ENCODE data around the gene SRPRA.
A peak's percentile ranks its signal among the peaks of the same experiment; 100 is the strongest.
"Not testable (repeated sequence)": the region's sequence is repeated elsewhere in the genome, so short reads cannot be mapped to it uniquely, and the experiment has no call there.

SRPRA gene

DNA sequence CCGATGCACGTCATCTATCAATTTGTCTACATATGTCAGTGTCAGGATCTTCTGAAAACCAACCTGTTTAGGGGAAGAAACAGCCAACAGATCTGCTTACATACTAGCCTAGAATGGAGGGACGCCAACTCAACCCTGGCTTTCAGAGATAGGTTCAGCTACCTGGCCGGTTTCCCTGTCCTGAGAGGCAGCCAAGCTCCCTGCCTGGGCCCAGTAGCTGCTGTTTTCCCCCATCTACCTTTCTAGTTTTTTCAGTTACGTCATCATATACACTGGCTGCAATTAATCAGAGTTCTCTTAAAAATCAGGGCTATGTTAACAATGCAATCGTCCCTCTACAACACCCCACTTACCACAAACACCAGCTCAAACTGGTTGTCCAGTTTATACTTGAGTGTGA lies 1.0 kb downstream of the SRPRA start:
- H3K4me3 Mint-ChIP-seq, result peak overlapping the region; percentile 94
- no peaks in the 10 kb centered on the region for H3K9me3 Mint-ChIP-seq
- H3K4me1 Mint-ChIP-seq (ENCODE audit: low read depth), result peaks cover 38% of the 10 kb centered on the region
- peaks cover 66% of the 10 kb centered on the region for H3K36me3 Mint-ChIP-seq (ENCODE audit: low read depth)
- H3K27ac Mint-ChIP-seq, result peak overlapping the region; percentile 97
- no peaks in the 10 kb centered on the region for H3K27me3 Mint-ChIP-seq

DNA sequence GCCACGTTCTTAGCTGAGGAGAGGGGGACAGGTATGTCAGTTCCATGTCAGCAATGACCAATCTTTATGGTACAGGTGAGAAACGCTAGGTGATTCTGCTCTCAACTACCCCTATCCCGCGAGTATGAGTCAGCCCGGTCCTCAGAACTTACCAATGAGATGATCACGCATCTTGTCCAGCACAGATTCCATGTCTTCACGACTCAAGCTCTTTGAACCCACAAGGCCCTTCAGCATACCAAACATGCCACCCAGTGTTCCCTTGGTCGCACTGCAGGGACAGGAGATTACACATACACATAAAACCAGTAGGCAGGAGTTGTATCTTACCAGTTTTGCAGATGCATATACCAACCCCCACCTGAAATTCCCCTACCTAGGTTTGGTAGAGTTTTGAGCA lies 2.9 kb downstream of the SRPRA start:
- no peak overlapping the region for H3K4me3 Mint-ChIP-seq
- peak overlapping the region; percentile 15 for H3K27ac Mint-ChIP-seq
- no peaks in the 10 kb centered on the region for H3K27me3 Mint-ChIP-seq
- H3K36me3 Mint-ChIP-seq (ENCODE audit: low read depth), result peaks cover 71% of the 10 kb centered on the region
- H3K4me1 Mint-ChIP-seq (ENCODE audit: low read depth), result peaks cover 34% of the 10 kb centered on the region
- H3K9me3 Mint-ChIP-seq, result no peaks in the 10 kb centered on the region

DNA sequence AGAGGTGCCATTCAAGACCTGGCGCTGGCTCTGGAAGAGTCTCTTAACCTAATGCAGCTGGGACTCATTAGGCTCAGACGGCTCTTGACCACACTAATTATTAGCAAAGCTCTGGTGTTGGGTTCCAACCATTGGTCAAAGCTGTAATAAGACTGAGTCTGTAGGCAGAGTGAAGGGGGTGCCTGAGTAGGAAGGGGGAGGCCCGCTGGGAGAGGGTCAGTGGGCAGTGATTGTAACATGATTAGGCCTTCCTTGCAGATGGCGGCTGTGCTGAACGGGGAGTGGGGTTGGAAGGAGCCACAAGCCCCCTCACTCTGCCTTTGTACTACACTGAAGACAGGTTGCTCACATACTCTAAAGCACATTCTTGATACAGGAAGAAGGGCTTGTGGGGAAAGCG lies 5.2 kb downstream of the SRPRA start:
- peaks cover 17% of the 10 kb centered on the region for H3K4me1 Mint-ChIP-seq (ENCODE audit: low read depth)
- no peak overlapping the region for H3K27ac Mint-ChIP-seq
- no peaks in the 10 kb centered on the region for H3K27me3 Mint-ChIP-seq
- no peak overlapping the region for H3K4me3 Mint-ChIP-seq
- H3K36me3 Mint-ChIP-seq (ENCODE audit: low read depth), result peaks cover 83% of the 10 kb centered on the region
- no peaks in the 10 kb centered on the region for H3K9me3 Mint-ChIP-seq

DNA sequence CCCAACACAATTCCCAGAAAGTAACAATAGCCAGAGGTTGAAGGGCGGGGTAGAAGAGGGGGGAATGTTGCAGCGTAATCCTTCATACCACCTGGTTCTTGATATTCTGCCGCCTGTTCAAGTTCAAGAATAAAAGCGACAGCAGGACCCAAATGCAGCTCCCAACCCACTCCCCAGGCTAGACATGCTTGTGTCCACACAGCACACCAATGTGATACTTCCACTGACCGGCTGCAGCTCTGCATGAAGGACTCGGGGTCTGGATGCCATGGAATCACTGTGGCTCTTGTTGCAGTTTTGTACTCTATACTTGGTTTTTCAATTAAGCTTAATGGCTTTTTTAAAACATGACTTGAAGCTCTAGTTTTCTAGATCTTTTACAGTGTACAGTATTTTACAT lies 6.5 kb downstream of the SRPRA start:
- H3K27ac Mint-ChIP-seq, result no peak overlapping the region
- peaks cover 77% of the 10 kb centered on the region for H3K36me3 Mint-ChIP-seq (ENCODE audit: low read depth)

DNA sequence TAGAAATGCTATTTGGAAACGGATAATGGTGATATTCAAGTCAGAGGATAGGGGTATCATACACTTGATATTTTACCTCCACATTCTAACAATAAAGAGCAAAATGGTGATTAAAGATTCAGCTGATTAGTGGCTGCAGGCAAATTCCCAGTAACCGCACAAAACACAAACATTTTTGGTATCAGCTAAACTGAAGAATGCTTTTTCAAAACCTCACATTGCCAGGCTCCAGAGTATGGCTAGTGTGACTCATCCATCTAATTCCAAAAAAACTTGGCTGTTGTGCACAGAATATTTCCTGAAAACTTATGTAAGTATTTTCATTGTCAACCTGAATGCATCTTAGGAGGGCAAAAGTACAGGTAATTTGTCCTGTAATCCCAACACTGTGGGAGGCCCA lies 10.9 kb downstream of the SRPRA start:
- Mint-ChIP-seq H3K9me3 (no peaks in the 10 kb centered on the region), H3K36me3 (ENCODE audit: low read depth) (peaks cover 65% of the 10 kb centered on the region), H3K27me3 (no peaks in the 10 kb centered on the region), H3K4me3 (no peak overlapping the region), H3K4me1 (ENCODE audit: low read depth) (no peaks in the 10 kb centered on the region), H3K27ac (no peak overlapping the region)

More for the DNA sequence above, 6.5 kb downstream of the SRPRA start:
- H3K4me3 Mint-ChIP-seq, result no peak overlapping the region
- H3K27me3 Mint-ChIP-seq, result no peaks in the 10 kb centered on the region
- peaks cover 8% of the 10 kb centered on the region for H3K4me1 Mint-ChIP-seq (ENCODE audit: low read depth)
- no peaks in the 10 kb centered on the region for H3K9me3 Mint-ChIP-seq

DNA sequence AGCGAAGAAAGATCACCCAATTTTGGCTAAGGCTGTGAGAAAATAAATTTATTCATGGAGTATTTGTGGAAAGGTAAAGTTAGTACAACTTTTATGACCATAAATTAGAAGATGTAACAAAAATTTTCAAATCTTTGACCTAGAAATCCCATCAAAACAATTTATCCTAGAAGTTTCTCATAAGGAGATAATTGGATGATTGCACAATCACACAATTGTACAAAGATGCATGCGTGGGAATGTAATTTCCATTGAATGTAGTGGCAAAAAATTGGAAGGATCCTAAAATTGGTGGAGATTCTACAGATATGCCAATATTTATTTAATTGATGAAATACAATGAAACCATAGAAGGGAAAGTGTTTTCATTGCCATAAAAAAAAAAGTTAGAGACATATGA lies 11.6 kb downstream of the SRPRA start:
- H3K4me1 Mint-ChIP-seq (ENCODE audit: low read depth), result no peaks in the 10 kb centered on the region
- H3K4me3 Mint-ChIP-seq, result no peak overlapping the region
- no peaks in the 10 kb centered on the region for H3K27me3 Mint-ChIP-seq
- H3K9me3 Mint-ChIP-seq, result no peaks in the 10 kb centered on the region
- H3K27ac Mint-ChIP-seq, result no peak overlapping the region
- peaks cover 62% of the 10 kb centered on the region for H3K36me3 Mint-ChIP-seq (ENCODE audit: low read depth)

DNA sequence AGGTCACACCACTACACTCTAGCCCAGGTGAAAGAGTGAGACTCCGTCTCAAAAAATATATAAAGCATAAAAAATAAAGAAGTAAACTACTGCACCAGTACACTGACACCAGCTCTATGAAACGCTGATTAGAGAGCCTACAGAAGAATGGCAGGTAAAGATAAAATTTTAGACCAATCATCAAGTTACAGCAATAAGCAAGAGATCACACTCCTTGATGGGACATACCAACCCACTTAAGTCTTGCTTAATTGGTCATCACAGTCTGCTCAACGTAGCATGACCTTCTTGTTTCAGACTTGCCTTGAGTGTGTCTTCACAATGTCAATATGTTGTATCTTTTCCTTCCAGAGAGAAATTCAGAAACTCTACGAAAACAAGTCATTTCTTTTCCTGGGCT lies 12.5 kb downstream of the SRPRA start:
- Mint-ChIP-seq H3K4me3 (no peak overlapping the region), H3K4me1 (ENCODE audit: low read depth) (no peaks in the 10 kb centered on the region), H3K27ac (no peak overlapping the region), H3K36me3 (ENCODE audit: low read depth) (peaks cover 61% of the 10 kb centered on the region), H3K27me3 (no peaks in the 10 kb centered on the region), H3K9me3 (no peaks in the 10 kb centered on the region)

DNA sequence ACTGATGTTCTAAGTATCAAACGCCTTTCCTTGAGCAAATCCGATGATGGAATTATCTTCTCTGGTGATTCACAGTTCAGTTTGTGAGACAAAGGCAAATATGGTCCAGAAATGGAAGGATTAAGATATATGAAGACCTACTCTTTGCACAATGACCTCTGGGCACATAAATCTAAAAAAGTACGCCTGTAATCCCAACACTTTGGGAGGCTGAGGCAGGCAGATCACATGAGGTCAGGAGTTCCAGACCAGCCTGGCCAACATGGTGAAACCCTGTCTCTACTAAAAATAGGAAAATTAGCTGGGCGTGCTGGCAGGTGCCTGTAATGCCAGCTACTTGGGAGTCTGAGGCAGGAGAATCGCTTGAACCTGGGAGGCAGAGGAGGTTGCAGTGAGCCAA lies 13.2 kb downstream of the SRPRA start:
- H3K9me3 Mint-ChIP-seq; H3K27ac Mint-ChIP-seq; H3K4me3 Mint-ChIP-seq; H3K27me3 Mint-ChIP-seq; H3K4me1 Mint-ChIP-seq (ENCODE audit: low read depth): not testable (repeated sequence)
- peaks cover 58% of the 10 kb centered on the region for H3K36me3 Mint-ChIP-seq (ENCODE audit: low read depth)

DNA sequence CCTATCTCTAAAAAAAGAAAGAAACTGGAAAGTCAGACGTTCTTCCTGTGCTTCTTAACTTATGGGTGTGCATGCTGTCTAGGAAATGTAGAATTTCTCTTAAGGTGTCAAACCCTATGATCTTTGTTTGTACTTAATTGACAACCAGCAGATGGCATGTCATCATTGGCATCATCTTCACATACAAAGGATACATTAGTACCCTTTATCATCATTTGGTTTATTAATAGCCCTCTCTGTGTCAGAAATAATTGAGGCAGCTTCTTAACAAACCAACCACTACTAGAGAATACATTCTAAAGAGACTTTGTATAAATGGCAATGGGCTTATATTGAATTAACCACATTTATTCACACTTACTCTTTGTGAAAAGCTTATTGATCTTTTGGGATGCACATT lies 13.9 kb downstream of the SRPRA start:
- no peak overlapping the region for H3K27ac Mint-ChIP-seq
- H3K27me3 Mint-ChIP-seq, result no peaks in the 10 kb centered on the region
- H3K9me3 Mint-ChIP-seq, result no peaks in the 10 kb centered on the region
- H3K4me1 Mint-ChIP-seq (ENCODE audit: low read depth), result no peaks in the 10 kb centered on the region
- H3K36me3 Mint-ChIP-seq (ENCODE audit: low read depth), result peaks cover 55% of the 10 kb centered on the region
- H3K4me3 Mint-ChIP-seq, result no peak overlapping the region

DNA sequence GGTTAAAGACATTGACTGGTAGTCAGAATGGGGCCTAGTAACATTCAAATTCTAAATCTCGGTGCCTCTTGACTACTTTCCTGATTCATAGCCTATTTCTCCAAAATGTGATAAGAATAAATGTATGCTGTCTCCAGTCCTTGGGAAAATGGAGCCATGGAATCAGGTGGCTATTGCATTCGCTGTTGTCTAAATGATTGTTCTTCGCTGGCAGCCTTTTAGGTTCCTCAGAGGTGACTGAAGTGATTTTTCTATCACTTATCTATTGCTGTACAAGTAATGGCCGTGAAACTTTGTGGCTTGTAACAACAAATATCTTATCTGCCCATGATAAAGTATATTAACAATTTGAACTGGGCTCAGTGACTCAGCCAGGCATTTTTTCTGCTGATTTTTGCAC lies 15.4 kb downstream of the SRPRA start:
- peaks cover 52% of the 10 kb centered on the region for H3K36me3 Mint-ChIP-seq (ENCODE audit: low read depth)
- no peaks in the 10 kb centered on the region for H3K9me3 Mint-ChIP-seq
- H3K27ac Mint-ChIP-seq, result no peak overlapping the region
- H3K27me3 Mint-ChIP-seq, result no peaks in the 10 kb centered on the region
- H3K4me3 Mint-ChIP-seq, result no peak overlapping the region
- H3K4me1 Mint-ChIP-seq (ENCODE audit: low read depth), result no peaks in the 10 kb centered on the region

DNA sequence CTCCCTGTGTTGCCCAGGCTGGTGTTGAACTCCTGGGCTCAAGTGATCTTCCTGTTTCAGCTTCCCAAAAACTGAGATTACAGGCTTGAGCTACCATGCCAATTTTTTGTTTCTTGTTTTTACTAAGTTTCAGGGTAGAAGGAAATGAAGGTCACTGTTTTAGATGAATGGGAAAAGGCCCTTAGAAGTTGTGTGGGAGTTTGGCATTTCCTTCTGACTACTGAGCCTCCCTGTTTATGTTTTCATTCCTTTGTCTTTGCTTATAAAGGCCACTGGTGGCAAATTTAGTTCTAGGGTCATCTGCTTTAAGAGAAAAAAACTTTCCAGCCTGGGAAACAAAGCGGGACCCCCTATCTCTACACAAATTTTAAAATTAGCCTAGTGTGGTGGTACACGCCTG lies 22.1 kb downstream of the SRPRA start:
- no peak overlapping the region for H3K4me3 Mint-ChIP-seq
- peaks cover 39% of the 10 kb centered on the region for H3K36me3 Mint-ChIP-seq (ENCODE audit: low read depth)
- H3K4me1 Mint-ChIP-seq (ENCODE audit: low read depth), result no peaks in the 10 kb centered on the region
- H3K9me3 Mint-ChIP-seq, result no peaks in the 10 kb centered on the region
- no peaks in the 10 kb centered on the region for H3K27me3 Mint-ChIP-seq
- H3K27ac Mint-ChIP-seq, result no peak overlapping the region

DNA sequence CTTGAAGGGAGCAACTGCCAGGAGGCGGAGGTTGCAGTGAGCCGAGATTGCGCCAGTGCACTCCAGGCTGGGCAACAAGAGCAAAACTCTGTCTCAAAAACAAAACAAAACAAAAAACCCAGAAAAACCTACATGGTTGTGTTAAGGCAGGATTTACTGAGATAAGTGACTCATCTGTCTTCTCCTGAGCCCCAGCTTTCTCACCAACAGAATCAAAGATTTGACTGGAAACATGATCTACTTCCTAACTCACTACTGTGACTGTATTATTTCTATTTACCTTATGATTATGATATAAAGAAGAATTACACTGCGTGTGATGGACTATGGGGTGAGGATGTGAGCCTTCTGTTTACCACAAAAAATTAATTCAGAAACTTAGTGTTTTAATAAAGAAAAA lies 35.3 kb downstream of the SRPRA start:
- Mint-ChIP-seq H3K4me3 (no peak overlapping the region), H3K36me3 (ENCODE audit: low read depth) (peaks cover 49% of the 10 kb centered on the region), H3K27me3 (no peaks in the 10 kb centered on the region), H3K4me1 (ENCODE audit: low read depth) (no peaks in the 10 kb centered on the region), H3K9me3 (no peaks in the 10 kb centered on the region), H3K27ac (no peak overlapping the region)

DNA sequence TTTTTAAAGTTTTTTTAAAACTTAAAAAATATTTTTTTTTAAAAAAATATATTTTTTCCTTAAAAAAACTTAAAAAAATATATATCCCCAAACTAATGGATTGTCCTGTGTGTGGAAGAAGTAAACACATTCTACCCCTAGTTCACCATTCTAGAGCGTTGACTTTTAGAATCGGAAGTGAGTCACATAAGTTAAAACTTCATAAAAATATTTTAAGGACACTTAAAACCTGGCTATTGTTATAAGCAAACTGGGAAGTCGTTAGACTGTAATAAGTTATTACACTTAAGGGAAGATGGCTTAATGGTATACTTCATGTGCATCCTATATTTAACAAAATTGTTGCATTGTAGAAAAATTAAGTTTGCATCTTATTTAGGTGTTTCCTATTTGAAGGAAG lies 36.0 kb downstream of the SRPRA start:
- Mint-ChIP-seq H3K36me3 (ENCODE audit: low read depth) (peaks cover 44% of the 10 kb centered on the region), H3K9me3 (no peaks in the 10 kb centered on the region), H3K4me1 (ENCODE audit: low read depth) (no peaks in the 10 kb centered on the region), H3K27me3 (no peaks in the 10 kb centered on the region), H3K4me3 (no peak overlapping the region), H3K27ac (no peak overlapping the region)

DNA sequence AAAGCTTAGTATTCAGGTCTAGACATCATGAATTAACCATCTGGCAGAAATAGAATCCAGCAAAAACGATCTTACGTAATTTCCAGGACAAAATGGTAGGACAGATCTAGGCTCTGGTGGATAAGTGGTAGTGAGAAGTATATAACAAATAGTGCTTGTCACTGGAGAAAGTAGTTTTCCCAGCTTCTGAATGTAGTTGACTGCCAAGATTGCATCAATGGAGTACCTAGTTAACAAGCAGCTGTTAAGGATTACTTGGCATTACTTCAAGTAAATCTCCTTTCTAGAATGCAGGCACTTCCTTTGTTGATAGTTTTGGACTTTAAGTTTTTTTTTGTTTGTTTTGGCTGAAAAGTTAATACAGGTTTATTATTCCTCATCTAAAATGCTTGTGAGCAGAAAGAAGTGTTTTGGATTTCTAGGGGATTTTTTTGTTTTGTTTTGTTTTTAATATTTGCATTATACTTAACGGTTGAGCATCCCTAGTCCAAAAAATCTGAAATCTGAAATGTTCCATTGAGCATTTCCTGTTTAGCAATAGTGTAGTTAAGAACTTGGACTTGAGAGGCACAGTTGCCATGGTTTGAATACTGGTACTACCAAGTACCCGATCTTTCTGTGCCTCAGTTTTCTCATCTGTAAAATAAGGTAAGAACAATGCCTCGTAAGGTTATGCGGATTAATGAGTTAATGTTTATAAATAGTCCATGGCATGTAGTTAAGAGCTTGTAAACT lies 36.8 kb downstream of the SRPRA start:
- H3K4me1 Mint-ChIP-seq (ENCODE audit: low read depth), result no peaks in the 10 kb centered on the region
- no peaks in the 10 kb centered on the region for H3K27me3 Mint-ChIP-seq
- no peaks in the 10 kb centered on the region for H3K9me3 Mint-ChIP-seq
- no peak overlapping the region for H3K4me3 Mint-ChIP-seq
- peaks cover 44% of the 10 kb centered on the region for H3K36me3 Mint-ChIP-seq (ENCODE audit: low read depth)
- no peak overlapping the region for H3K27ac Mint-ChIP-seq

DNA sequence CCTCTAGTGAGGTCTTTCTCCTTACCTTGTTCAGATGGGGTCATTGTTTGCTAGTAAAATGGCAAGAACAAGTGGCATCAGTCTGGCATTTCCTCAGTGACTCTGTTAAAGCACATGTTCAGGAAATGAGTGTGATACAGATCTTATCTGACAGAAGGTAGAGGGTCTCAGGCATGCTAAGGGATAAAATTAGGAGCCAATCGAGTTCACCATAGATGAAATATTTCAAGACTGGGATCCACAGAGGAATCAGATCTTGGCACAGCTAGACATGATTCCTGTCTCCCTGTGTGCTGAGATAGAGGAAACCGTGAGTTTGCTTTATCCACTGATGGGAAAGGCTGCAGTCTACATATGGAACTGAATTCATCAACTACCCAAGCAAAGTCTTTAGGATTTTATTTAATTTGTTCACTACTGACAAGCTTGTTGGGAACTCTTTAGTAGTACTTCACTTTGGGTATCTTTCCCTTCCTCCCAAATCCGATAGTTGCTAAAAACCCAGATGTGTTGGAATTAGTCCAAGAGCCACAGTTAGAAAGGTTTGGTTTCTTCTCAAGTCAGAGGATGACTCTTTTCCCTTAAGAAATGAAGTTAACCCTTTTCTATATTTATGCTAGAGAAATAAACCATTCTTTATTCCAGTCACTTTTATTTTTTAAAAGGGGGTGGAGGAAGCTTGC lies 38.7 kb downstream of the SRPRA start:
- H3K27ac Mint-ChIP-seq, result no peak overlapping the region
- peaks cover 30% of the 10 kb centered on the region for H3K36me3 Mint-ChIP-seq (ENCODE audit: low read depth)
- no peaks in the 10 kb centered on the region for H3K27me3 Mint-ChIP-seq
- H3K9me3 Mint-ChIP-seq, result no peaks in the 10 kb centered on the region
- no peak overlapping the region for H3K4me3 Mint-ChIP-seq
- no peaks in the 10 kb centered on the region for H3K4me1 Mint-ChIP-seq (ENCODE audit: low read depth)
